LoVo (cell line): Measurements from ENCODE around the gene MTM1.

Experiments
- DNase-seq: peaks from one replicate; pipeline ENCODE4 v3.0.0-alpha.2; 2016; ENCODE audit warnings: low spot score

The MTM1 gene

GRCh38 chrX:150605603-150606002 lies 37.2 kb downstream of the MTM1 start:
- no peak for DNase-seq

GRCh38 chrX:150607201-150607600 lies 38.8 kb downstream of the MTM1 start:
- DNase-seq, result no peak

GRCh38 chrX:150610043-150610442 lies 41.6 kb downstream of the MTM1 start:
- no peak for DNase-seq

GRCh38 chrX:150610446-150610845 lies 42.0 kb downstream of the MTM1 start:
- DNase-seq, result no peak

DNA sequence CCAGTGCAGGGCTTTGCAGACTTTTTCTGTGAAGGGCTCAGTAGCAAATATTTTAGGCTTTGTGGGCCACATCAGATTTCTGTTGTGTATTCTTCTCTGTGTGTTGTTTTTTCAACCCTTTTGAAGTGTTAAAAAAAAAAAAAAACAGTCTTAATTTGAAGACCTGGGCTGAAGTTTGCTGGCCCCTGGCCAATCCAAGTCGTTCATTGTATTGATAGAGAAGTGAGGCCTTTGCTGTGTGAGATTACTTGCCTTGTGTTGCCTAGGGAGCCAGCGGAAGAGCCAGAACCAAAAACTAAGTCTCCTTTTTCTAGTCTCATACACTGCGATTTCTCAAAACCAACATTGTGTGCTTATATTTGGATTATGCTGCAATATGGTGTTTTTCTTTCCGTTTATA lies 46.9 kb downstream of the MTM1 start:
- no peak for DNase-seq

GRCh38 chrX:150616179-150616862 lies 47.9 kb downstream of the MTM1 start:
- no peak for DNase-seq

DNA sequence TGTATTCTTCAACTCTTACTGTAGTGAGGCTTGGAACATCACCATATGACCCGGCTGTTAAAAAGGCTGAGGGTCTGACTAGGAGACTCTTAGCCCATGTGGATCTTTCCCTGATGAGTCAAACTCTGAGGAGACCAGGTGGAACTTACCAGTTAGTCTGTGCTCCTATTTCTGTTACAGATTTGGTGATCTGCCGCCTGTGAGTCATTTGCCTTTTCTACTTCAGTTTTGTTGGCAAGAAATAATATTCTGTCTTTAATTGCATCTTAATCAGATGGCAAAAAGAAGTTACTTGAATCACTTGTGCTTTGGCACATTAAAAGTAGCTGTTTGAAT lies 48.4 kb downstream of the MTM1 start:
- DNase-seq, result no peak

DNA sequence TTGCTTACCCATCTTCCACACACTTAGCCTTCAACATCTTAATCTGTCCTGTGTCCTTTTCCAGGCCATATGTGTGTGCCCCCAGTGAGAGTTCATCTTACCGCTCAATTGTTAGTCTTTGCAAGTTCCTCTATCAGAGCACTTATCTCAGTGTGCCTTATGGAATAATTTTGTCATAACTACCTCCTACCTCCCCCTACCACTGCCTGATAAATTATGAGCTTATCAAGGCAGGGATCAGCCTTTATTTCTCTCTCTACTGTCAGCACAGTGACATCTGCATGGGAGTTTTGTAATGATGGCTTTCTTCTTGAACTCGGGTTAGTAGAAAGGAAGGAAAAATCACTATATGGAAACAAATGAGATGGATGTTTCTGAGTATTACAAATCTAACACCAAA lies 53.2 kb downstream of the MTM1 start:
- DNase-seq, result no peak

DNA sequence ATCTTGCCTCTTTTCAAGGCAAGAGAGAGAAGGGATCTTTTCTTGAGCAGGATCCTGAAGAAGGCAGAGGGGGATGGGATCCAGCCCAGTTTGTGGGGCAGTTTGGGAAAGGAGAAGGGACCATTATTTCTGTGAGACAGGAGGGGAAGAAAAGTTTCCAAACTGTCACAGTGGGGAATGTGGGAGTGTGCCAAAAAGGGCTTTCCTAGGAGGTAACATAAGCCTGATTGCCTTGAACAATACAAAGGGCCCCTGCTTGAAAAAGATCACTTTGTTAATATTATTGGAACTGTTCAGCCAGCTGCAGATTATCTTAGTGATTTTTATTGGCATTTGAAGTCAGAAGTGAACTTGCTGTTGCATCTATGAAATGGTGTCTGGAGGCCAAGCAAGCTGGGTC lies 55.2 kb downstream of the MTM1 start:
- DNase-seq, result no peak

DNA sequence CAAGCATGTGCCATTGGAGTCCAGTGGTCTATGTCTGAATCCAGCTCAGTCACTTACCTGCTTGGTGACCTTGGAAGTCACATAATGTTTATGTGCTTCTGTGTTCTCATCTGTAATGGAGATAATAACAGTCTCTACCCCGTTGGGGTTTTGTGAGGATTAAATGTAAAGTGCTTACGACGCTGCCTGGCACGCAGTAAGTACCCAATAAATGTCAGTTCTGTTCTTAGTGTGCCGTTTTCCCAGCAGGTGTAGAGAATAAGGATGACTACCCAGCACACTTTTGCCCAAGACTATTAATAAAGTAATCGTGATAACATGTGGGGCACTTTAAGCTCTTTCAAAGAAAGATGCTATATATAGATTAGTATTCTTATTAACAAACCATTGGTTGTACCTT lies 56.7 kb downstream of the MTM1 start:
- DNase-seq, result no peak

DNA sequence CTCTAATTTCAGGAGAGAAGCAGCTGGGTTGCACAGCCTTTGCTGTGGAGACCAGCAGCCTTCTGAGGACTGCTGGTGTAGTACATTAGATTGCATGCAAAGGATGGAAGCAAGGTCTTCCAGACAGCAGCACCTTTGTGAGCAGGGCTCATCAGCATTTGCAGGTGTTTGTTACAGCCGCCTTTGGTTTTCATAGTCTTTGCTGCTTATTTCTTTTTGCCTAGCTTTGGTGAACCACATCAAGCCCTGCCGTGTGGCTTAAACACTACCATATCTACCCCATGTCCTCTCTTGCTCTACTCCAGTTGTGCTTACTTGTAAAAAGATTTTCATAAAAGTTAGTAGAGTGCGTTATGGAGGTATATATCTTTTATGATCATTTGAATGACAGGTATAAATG lies 57.5 kb downstream of the MTM1 start:
- no peak for DNase-seq

DNA sequence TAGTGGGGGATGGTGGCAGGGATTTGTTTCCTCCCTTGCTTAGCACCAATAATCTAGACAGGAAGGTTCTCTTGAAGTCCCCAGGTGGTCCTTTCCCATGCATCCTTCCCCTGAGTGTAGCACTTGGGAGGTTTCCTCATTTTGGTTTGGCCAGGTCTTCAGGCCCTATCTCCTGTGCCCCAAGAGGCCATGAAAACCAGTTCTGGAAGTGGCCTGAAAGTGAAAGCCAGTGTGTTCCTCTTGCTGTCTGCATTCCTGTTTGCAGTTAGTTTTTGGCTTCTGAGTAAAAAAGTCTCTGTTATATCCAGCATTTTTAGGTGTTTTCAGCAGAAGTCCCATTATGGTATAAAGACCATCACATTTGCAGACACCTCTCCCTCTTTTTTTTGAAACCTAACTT lies 59.5 kb downstream of the MTM1 start:
- no peak for DNase-seq

DNA sequence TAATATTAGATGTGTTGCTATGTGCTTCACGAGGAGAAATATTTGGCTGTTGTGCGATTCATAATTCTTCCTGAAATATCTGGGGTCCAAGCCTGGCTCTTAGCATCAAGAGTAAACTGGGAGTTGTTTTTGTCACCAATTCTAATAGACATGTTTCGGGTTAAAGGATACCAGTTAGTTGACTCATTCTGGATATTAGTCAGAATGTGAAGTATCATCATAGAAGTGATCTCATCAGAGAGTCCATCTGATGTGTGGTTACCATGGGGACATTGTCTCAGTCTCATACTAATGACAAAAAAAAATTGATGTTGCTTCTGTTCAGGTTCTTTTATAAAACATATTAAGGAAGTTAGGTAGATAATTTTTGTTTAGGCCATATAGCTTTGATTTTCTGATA lies 67.5 kb downstream of the MTM1 start:
- DNase-seq, result no peak

- no peak for DNase-seq
Measured at GRCh38 chrX:150642423-150642822, 74.0 kb downstream of the MTM1 start.

- DNase-seq, result no peak
Measured at GRCh38 chrX:150643271-150643670, 74.8 kb downstream of the MTM1 start.

- DNase-seq, result no peak
Measured at GRCh38 chrX:150643958-150644357, 75.5 kb downstream of the MTM1 start.

DNA sequence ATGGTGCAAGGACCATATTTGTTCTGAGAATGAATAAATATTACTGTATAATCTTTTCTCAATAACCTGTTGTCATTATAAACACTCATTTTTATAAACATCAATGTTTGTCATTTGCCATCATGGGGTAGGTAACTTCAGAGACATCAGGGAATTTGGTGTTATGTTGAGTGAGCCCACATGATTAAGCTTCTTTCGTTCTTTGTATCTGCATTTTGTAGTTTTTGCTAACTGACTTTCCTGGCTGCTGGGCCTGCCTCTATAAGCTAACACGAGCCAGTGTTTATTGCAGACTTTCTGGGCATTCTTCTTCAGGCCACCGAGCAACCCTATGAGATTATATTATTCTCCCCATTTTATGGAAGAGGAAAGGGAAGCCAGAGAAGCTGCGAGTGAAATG lies 76.0 kb downstream of the MTM1 start:
- no peak for DNase-seq

GRCh38 chrX:150647331-150647730 lies 78.9 kb downstream of the MTM1 start:
- no peak for DNase-seq

DNA sequence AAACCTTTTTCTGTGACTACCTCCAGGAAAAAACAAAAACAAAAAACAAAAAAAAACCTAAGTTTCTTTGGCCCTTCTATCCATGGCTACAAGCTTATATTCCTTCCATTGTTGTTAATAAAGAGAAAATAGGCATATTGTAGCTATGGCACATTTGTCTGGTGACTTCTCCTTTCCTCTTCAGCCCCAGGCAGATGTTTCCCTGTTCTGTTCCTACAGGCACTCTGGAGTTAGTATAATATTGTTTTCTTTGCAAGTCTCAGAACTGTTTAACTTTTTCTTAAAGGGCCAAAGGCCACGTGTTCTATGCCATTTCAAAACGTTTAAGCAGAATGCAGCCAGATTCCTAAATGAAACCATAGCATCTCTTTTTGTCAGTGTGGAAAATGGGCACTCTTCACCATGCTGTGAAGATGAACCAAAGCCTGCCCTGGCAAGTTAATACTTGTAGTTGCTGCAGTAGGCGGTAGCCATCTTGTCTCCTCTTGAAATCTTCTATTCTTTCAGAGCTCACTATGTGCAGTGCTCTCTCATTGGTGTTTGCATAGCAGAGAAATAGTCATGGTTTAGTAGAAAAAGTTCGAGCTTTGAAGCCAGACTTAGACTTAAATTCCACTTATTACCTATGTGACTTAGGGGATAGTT lies 80.0 kb downstream of the MTM1 start:
- DNase-seq, result no peak

DNA sequence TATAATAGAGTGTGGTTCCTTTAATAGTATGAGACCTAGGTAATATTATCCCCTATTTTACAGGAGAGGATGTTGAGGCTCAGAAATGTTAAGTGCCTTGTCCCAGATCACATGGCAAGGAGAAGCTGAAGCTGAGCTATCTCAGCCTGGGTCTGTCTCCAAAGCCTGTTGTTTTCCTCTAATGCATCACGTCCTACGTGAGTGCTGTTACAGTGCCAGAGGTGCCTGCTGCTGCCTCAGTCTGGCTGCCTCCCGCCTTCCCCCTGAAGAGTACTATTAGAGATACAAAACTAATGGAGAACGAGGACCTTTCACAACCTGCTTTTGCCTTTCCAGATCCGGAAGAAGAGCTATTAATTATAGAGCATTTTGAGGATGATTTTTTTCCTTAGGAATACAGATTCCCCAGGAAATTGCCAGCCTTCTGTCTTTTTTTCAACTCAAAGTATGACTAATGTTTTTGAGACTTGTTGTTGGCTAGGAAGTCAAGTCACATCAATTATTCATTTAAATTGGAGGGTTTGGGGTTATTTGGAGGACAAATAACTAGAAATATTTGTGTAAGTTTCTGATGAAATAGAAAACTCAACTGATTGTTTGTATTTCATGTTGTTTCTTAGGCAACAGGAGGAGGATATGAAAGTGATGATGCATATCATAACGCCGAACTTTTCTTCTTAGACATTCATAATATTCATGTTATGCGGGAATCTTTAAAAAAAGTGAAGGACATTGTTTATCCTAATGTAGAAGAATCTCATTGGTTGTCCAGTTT lies 80.9 kb downstream of the MTM1 start:
- no peak for DNase-seq

- no peak for DNase-seq
Measured at GRCh38 chrX:150651906-150652305, 83.5 kb downstream of the MTM1 start.

DNA sequence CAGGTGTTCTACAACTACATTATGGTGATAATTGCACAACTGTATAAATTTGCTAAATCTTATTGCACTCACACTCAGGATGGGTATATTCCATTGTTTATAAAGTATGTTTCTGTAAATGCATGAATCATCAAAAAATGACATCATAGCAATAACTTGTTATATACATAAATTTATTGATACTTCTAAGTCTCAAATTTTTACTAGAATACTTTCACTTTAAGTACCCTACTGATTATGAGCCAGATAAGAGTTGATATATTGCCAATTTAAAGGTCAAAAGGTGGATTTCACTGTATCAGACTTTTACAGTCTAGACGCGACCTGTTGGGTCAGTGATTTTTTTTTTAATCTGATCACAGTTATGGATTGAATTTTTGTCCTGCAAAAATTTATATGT lies 87.4 kb downstream of the MTM1 start:
- no peak for DNase-seq

- no peak for DNase-seq
Measured at GRCh38 chrX:150663073-150663472, 94.7 kb downstream of the MTM1 start.

DNA sequence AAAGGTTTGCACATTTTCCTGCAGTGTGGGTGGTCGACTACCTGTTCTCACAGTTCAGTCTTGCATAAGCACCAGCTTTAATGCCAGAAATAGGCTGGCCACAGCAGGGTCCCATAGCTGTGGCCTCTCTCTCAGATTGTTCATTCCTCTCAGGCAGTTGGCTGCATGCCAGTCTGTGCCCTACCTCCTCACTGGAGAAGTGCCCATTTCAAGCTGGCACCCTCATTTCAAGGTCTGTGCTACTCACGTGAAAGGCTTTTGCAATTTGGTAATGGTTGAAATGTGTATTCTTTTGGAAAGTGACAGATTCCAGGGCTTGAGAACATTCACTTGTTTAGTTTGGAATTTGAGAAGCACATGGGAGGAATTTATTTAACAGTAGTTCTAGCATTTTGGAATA lies 95.9 kb downstream of the MTM1 start:
- DNase-seq, result no peak
